ENCODE results near the gene STAM. TPM values are rescaled to one million over a fixed set of nuclear protein-coding genes. Genes with fewer than 3 reads are reported as not detected.

STAM gene
- polyA plus RNA-seq, 1 of the 3 experiments (the other 2 are of a cell fraction) = 19.1 TPM

GRCh38 chr10:17662193-17663138 is 18.5 kb downstream of the STAM start:
- Histone ChIP-seq H3K36me3 (replicated peaks in 1 of 2; ENCODE audit: control insufficient read depth in 1 of 2, insufficient read depth in 2 of 2, low read length in 1 of 2) (peaks cover 5 to 8% of the 10 kb centered on the region in 2 experiments), H3K79me2 (ENCODE audit: insufficient read depth) (peaks cover 87% of the 10 kb centered on the region), H3K9me3 (peaks cover 8% of the 10 kb centered on the region), H3K9me2 (no peaks in the 10 kb centered on the region), H3F3A (replicated peaks; ENCODE audit: insufficient read depth) (peaks cover 3% of the 10 kb centered on the region), H2AFZ (ENCODE audit: low read depth) (no peak overlapping the region), H3K4me3 (ENCODE audit: low read depth in 2 of 2, low read length in 1 of 2) (no peak overlapping the region), H3K4me2 (no peak overlapping the region), H3K27ac (ENCODE audit: low read depth in 2 of 2, low read length in 1 of 2) (no peak overlapping the region), H3K27me3 (ENCODE audit: insufficient read depth) (no peaks in the 10 kb centered on the region), H4K20me1 (ENCODE audit: insufficient read depth) (no peaks in the 10 kb centered on the region), H3K9ac (no peak overlapping the region), H3K4me1 (ENCODE audit: control insufficient read depth in 1 of 2, insufficient read depth in 2 of 2, low read depth in 1 of 2, low read length in 1 of 2) (peaks cover 0 to 10% of the 10 kb centered on the region in 2 experiments; a peak in 2 of 4 replicates)
- DNase-seq = no peak
- WGBS (ENCODE audit: low lambda C conversion rate) = 93% methylated on average over 2 of the region's 2 CpGs
- ChIA-PET CTCF (interaction anchor here (0.9 to 2.8 kb wide), 2 partner anchors 9 to 13 kb away, joined by 3 to 9 read pairs; no protein-coding TSS in a partner anchor), POLR2A (no interaction called here)
- TF ChIP-seq FOXM1 (IDR thresholded peaks at IDR 0.05; ENCODE audit: low read depth) = no peak
- no peak for TF ChIP-seq RFX5 (IDR thresholded peaks at IDR 0.05; ENCODE audit: low read length)
- TF ChIP-seq TCF12 (IDR thresholded peaks at IDR 0.05) = no peak
- no peak for TF ChIP-seq NFIC (IDR thresholded peaks at IDR 0.05; ENCODE audit: borderline replicate concordance)
- no peak for TF ChIP-seq CTCF (IDR thresholded peaks at IDR 0.05)
- no peak for TF ChIP-seq RCOR1 (IDR thresholded peaks at IDR 0.05; ENCODE audit: low read length)
- TF ChIP-seq, protein P1, sequence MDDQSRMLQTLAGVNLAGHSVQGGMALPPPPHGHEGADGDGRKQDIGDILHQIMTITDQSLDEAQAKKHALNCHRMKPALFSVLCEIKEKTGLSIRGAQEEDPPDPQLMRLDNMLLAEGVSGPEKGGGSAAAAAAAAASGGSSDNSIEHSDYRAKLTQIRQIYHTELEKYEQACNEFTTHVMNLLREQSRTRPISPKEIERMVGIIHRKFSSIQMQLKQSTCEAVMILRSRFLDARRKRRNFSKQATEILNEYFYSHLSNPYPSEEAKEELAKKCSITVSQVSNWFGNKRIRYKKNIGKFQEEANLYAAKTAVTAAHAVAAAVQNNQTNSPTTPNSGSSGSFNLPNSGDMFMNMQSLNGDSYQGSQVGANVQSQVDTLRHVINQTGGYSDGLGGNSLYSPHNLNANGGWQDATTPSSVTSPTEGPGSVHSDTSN (IDR thresholded peaks at IDR 0.05) = no peak
- no peak for TF ChIP-seq MXI1 (IDR thresholded peaks at IDR 0.05; ENCODE audit: low read depth, low read length)
- TF ChIP-seq ZBTB33 (IDR thresholded peaks at IDR 0.05; ENCODE audit: borderline replicate concordance, low read depth) = no peak

GRCh38 chr10:17663450-17663849 is 19.5 kb downstream of the STAM start:
- no peak overlapping the region for H3K9ac ChIP-seq
- H3K4me3 ChIP-seq (ENCODE audit: low read depth in 2 of 2, low read length in 1 of 2) = no peak overlapping the region
- H4K20me1 ChIP-seq (ENCODE audit: insufficient read depth) = no peaks in the 10 kb centered on the region
- ChIA-PET CTCF (no interaction called here), POLR2A (no interaction called here)
- H3K4me2 ChIP-seq = no peak overlapping the region
- 77% methylated on average over 1 of the region's 1 CpG for whole genome bisulfite sequencing (ENCODE audit: low lambda C conversion rate)
- peaks cover 3% of the 10 kb centered on the region for H3F3A ChIP-seq (replicated peaks; ENCODE audit: insufficient read depth)
- H2AFZ ChIP-seq (ENCODE audit: low read depth) = no peak overlapping the region
- H3K36me3 ChIP-seq (replicated peaks in 1 of 2; ENCODE audit: control insufficient read depth in 1 of 2, insufficient read depth in 2 of 2, low read length in 1 of 2) = peaks cover 5 to 8% of the 10 kb centered on the region in 2 experiments
- no peaks in the 10 kb centered on the region for H3K9me2 ChIP-seq
- peaks cover 0 to 10% of the 10 kb centered on the region in 2 experiments; a peak in 2 of 4 replicates for H3K4me1 ChIP-seq (ENCODE audit: control insufficient read depth in 1 of 2, insufficient read depth in 2 of 2, low read depth in 1 of 2, low read length in 1 of 2)
- H3K27me3 ChIP-seq (ENCODE audit: insufficient read depth) = no peaks in the 10 kb centered on the region
- H3K79me2 ChIP-seq (ENCODE audit: insufficient read depth) = peaks cover 87% of the 10 kb centered on the region
- TF ChIP-seq ELF1 (IDR thresholded peaks at IDR 0.05) (no peak), MAX (IDR thresholded peaks at IDR 0.05; ENCODE audit: low read depth) (no peak), MXI1 (IDR thresholded peaks at IDR 0.05; ENCODE audit: low read depth, low read length) (no peak), JUND (IDR thresholded peaks at IDR 0.05) (no peak), NRF1 (IDR thresholded peaks at IDR 0.05; ENCODE audit: low read depth, low read length) (no peak), TEAD4 (IDR thresholded peaks at IDR 0.05; ENCODE audit: borderline replicate concordance, insufficient read depth) (no peak), SIN3A (IDR thresholded peaks at IDR 0.05; ENCODE audit: borderline replicate concordance, low read depth, low read length) (no peak)
- TF ChIP-seq, protein P2, sequence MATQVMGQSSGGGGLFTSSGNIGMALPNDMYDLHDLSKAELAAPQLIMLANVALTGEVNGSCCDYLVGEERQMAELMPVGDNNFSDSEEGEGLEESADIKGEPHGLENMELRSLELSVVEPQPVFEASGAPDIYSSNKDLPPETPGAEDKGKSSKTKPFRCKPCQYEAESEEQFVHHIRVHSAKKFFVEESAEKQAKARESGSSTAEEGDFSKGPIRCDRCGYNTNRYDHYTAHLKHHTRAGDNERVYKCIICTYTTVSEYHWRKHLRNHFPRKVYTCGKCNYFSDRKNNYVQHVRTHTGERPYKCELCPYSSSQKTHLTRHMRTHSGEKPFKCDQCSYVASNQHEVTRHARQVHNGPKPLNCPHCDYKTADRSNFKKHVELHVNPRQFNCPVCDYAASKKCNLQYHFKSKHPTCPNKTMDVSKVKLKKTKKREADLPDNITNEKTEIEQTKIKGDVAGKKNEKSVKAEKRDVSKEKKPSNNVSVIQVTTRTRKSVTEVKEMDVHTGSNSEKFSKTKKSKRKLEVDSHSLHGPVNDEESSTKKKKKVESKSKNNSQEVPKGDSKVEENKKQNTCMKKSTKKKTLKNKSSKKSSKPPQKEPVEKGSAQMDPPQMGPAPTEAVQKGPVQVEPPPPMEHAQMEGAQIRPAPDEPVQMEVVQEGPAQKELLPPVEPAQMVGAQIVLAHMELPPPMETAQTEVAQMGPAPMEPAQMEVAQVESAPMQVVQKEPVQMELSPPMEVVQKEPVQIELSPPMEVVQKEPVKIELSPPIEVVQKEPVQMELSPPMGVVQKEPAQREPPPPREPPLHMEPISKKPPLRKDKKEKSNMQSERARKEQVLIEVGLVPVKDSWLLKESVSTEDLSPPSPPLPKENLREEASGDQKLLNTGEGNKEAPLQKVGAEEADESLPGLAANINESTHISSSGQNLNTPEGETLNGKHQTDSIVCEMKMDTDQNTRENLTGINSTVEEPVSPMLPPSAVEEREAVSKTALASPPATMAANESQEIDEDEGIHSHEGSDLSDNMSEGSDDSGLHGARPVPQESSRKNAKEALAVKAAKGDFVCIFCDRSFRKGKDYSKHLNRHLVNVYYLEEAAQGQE (IDR thresholded peaks at IDR 0.05; ENCODE audit: low read depth, low read length) = no peak
- TF ChIP-seq, protein P3, sequence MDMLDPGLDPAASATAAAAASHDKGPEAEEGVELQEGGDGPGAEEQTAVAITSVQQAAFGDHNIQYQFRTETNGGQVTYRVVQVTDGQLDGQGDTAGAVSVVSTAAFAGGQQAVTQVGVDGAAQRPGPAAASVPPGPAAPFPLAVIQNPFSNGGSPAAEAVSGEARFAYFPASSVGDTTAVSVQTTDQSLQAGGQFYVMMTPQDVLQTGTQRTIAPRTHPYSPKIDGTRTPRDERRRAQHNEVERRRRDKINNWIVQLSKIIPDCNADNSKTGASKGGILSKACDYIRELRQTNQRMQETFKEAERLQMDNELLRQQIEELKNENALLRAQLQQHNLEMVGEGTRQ (IDR thresholded peaks at IDR 0.05; ENCODE audit: borderline replicate concordance, low read depth, low read length) = no peak
- no peaks in the 10 kb centered on the region for H3K9me3 ChIP-seq
- DNase-seq = no peak
- no peak overlapping the region for H3K27ac ChIP-seq (ENCODE audit: low read depth in 2 of 2, low read length in 1 of 2)

All from SK-N-SH (cell line).